Activated T-helper 1 cell treated with Interleukin-2 at 50 U/mL for 16 hours (primary cell): Measurements from ENCODE around the gene RNF152.
"Not testable (repeated sequence)": the region's sequence is repeated elsewhere in the genome, so short reads cannot be mapped to it uniquely, and the experiment has no call there.

ENCODE experiments used
- DNase-seq: peaks from one replicate; pipeline ENCODE4 v3.0.0-alpha.2; 2020; ENCODE audit warnings: low read depth

The RNF152 gene

DNA sequence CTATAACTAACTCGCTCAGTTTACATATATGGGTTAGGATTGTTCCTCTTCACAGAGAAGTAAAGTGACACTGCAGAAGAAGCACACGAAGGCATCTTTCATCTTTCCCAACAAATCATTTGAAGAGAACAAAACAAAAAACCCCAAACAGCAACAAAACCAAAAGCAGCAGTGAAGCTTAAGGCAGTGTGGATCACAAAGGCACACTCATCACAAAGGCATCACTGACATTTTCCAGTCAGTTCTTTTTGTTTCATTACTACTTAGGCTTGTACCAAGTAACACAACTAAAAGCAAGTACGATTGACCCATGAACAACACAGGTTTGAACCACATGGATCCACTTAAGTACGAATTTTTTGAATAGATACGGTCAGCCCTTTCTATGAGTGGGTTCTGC is 75.7 kb downstream of the RNF152 start:
- no peak for DNase-seq

DNA sequence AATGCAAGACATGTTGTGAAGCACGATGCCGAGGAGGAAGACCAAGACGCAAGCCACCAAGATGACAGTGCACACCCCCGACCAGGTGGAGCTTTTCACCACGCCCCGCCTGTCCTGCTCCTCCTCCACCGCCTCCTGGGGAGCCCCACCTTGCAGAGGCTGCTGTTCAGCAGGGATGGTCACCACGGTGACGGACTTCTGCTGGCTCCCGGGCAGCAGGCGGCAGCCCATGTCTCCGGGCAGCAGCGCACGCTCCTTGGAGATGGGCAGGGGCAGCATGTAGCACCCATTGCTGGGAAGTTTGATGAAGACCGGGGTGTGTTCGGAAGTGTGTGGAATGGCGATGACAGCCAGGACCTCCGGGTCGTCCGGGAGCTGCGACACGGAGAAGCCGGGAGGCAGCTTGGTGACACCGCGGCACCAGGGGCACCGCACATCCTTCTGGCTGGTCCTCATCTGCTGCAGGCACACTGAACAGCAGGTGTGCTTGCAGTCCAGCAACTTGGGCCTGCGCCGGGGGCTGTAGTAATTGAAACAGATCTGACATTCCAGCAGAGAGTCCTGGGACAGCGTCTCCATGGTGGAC is 76.8 kb downstream of the RNF152 start:
- DNase-seq, result no peak

DNA sequence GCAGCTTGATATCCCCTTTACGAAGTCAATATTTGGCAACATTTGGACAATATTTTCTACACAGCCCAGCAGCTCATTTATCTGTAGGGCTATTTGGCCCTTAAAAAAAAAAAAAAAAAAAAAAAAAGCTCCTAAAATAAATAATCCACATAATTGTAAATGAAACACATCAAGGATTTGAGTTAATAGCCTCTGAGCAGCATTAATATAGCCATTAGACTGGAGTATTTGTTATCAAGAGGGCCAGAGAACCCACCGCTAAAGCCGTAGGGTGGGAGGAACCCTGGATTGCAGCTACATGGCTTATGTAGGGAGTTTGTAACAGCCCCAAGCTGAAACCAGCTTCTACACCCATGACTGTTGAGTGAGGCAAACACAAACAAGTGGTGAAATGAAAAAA is 84.5 kb downstream of the RNF152 start:
- DNase-seq, result no peak

DNA sequence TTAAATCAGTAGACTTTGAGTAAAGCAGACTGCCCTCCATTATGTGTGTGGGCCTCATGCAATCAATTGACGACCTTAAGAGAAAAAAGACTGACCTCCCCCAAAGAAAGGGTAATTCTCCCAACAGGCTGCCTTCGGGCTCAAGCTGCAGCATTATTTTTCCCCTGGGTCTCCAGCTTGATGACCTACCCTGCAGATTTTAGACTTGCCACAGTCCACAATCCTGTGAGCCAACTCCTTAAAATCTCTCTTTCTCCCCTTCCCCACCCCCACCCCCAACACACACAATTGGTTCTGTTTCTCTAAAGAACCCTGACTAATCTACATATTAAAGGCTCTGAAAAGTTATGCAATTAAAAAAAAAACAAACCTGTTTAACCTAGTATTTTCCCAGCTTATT is 89.4 kb downstream of the RNF152 start:
- DNase-seq, result no peak

DNA sequence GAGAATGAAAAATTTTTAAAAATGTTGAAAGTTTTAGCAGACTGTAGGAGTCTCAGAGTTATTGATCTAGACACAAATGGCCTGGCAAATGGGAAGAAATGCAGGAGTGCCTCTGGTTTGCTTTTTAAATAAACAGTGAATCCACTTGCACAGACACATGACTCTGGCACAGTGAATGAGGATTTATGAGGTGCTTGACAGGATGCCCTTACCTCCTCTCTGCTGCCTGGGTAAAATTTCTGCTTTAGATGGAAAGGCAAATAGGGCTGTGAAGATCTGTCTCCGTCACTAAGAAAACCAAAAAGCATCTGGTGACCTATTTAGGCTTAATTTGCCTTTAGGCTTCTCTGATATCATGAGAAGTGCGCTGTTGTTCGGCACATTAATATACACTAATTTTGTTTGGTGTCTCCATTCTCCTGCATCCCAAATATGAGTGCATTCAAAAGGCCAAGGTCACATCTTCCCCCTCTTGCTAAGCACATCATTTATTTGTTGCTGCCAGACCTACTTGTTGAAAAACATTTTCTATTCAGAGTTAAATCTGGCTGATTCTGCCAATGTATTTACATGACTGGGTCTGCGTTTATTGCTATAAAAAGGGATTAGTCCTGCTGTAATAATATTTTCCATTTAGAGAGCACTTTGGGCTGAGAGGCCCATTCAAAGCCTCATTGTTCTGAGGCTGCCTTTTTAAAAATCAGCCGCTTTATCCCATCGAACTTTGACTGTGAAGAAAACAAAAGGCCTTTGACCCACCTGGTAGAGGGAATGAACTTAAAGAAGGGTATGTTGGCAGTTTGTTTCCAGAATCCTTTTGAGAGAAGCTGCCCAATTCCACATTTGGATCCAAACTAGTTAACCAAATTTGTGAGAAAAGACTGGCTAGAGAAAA is 94.9 kb downstream of the RNF152 start:
- DNase-seq, result no peak

DNA sequence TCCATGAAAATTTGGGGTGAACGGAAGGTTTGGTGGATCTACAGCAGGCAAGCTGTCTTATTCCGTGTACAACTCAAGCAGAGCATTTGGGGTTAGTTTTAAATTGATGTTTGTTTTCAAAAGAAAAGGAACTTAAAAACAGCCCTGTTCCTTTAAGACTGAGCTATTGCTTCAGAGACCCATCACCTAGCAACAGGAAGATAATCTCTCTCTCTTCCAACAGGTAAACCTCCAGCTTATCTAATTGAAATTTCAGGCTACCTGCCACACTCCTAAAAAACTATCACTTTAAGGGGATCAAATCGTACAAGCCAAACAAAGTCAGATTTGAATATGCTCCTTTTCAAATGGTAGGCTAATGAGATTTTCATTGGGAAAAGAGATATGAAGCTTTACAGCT is 101.8 kb downstream of the RNF152 start:
- no peak for DNase-seq

DNA sequence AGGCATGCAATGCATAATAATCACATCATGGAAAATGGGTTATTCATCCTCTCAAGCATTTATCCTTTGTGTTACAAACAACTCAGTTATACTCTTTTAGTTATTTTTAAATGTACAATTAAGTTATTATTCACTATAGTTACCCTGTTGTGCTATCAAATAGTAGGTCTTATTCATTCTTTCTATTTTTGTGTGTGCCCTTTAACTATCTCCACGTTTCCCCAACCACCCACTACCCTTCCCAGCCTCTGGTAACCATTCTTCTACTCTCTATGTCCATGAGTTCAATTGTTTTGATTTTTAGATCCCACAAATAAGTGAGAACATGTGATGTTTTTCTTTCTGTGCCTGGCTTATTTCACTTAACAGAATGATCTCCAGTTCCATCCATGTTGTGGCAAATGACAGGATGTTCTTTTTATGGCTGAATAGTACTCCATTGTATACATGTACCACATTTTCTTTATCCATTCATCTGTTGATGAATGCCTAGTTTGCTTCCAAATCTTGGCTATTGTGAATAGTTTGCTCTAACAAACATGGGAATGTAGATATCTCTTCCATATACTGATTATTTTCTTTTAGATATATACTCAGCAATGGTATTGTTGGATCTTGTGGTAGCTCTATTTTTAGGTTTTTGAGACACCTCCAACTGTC is 105.7 kb downstream of the RNF152 start:
- DNase-seq, result not testable (repeated sequence)

DNA sequence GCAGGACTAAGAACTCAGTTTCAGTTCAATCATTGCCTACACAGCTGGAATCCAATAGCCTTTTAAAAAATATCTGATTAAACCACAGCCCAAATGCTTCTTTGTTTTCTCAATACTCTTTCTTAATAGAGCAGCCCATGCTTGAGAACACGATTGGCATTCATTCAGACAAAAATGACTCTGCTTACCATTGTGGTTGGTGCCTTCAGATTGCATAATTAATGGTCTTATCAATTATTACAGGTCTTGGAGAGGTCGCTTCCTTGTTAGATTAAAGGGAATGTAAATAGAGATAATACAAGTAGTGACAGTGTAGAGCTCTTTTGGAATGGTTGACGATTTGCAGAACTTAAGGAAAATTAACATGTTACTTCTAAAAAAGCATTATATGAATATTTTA is 107.2 kb downstream of the RNF152 start:
- DNase-seq, result no peak

DNA sequence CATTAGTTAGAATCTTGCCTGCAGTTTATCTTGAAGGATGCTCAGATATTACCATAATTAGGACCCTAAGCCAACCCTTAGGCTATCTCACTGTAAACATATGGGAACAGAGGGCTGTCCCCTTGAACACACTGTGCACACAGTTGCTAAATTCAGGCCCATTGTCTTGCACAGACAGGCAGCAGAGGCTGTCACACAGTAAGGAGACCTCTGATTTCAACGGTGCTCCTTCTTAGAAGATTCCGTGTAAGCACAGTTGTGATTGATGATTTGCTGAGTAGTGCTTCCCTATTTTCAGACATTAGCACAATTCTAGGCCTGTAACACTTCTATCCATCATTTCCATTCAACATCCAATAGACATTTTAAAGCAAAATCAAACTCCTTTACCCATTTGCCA is 108.0 kb downstream of the RNF152 start:
- DNase-seq, result no peak

DNA sequence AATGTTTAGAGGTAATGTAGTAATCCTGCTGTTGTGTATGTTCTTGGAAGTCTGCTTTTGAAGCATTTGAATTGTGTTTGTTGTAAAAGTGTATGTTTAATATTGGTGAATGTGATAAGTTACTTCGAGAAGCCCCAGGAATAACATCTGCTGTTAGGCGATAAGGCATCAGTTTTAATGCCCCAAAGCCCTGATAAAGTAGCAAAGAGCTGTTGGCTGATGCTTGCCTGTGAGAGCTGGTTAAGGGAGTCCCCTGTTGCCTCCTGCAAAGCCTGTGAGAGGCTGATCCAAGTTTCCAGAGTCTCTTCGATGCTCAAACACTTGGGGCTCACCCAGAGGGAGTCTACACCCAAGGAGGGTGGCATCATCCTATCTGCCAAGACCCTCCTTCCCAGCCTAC is 110.3 kb downstream of the RNF152 start:
- DNase-seq, result no peak

DNA sequence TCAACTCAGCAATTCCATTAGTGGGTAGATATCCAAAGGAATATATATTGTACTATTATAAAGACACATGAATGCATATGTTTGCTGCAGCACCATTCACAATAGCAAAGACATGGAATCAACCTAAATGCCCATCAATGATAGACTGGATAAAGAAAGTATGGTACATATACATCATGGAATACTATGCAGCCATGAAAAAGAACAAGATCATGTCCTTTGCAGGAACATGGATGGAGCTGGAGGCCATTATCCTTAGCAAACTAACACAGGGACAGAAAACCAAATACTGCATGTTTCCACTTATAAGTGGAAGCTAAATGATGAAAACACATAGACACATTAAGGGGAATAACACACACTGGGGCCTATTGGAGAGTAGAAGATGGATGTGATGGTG is 116.6 kb downstream of the RNF152 start:
- not testable (repeated sequence) for DNase-seq

DNA sequence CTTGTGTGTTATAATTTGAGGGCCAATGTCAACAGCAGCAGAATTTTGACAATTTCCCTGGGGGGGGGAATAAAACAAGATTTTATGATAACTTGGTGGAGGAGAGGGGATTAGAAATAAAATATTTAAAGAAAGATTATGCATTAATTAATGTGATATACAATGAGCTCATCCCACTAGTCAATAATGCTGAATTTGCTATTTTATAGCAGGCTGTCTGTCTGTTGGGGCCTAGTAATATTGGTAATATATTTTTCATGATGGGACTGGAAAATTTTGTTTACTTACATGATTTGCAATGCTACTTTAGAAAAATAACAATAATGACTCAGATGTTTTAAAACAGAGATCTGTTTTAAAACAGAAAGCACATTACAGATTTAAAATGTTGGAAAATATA is 118.0 kb downstream of the RNF152 start:
- DNase-seq, result no peak

DNA sequence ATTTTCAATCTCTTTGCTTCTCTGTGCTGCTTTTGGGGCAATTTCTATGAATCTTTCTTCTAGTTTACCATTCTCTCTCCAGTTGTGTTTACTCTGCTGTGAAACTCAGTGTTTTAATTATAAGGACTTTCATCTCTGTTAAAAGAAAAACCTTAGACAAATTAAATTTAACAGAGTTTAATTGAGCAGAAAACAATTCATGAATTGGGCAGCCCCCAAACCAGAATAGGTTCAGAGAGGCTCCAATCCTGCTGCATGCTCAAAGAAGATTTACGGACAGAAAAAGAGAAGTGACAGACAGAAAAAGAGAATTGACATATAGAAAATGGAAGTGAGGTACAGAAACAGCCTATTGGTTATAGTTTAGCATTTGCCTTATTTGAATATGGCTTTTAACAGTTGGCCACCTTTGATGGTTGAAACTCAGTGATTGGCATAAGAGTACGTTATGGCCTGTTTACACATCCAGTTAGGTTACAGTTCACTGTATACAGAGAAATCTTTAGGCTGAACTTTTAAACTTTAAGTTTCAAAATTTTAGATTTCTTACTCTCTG is 120.4 kb downstream of the RNF152 start:
- DNase-seq, result no peak

DNA sequence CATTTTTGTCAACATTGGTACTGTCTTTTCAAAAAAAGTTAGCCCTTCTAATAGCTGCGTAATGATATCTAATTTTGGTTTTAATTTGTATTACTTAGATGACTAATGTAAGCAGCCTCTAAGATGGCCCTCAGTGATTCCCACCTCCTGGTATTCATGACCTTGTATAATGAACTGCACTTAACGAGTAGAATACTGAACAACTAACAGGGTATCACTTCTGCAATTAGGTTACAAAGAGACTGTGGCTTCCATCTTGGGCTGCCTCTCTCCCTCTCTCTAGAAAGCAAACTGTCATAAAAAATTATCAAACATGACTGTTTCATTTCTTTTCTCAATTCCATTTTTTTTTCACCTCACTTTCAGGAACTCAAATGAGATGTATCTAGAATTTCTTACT is 120.9 kb downstream of the RNF152 start:
- no peak for DNase-seq

DNA sequence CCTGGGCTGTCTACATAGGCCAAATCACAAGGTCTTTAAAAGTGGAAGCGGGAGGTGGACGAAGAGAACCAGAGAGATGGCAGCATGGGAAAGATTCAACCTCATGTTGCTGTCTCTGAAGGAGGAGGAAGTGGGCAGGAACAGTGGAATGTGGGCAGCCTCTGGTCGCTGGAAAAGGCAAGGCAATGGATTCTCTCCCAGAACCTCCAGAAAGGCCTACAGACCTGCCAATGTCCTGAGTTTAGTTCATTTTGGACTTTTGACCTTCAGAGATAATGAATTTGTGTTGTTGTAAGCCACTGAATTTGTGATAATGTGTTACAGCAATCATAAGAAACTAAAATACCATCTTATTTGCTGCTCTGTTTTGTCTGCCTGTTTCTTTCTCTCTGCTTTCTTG is 122.5 kb downstream of the RNF152 start:
- DNase-seq, result no peak

DNA sequence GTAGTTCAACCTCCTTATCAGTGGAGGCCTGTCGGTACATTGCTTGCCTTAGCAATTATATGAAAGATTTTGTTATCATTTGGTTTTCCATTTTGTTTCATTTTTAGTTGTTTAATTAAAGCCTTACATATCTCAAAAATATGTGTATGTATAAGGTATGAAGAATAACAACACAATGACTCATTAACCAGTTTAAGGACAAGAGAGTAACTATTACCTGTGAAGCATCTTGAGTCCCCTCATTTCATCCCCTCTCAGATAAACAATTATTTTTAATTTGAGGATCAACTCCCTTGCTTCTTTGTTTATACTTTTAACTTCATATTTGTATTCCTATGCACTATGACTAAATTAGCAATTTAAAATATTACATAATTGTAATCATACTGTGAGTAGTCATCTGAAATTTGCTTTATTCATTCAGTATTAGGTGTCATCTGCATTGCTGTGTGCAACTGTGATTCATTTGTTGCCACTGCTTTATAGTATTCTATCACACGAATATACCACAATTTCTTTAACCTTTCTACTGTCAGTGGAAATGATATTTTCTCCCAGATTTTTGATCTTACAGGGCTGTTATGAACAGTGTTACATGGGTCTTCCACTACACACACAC is 126.4 kb downstream of the RNF152 start:
- no peak for DNase-seq

DNA sequence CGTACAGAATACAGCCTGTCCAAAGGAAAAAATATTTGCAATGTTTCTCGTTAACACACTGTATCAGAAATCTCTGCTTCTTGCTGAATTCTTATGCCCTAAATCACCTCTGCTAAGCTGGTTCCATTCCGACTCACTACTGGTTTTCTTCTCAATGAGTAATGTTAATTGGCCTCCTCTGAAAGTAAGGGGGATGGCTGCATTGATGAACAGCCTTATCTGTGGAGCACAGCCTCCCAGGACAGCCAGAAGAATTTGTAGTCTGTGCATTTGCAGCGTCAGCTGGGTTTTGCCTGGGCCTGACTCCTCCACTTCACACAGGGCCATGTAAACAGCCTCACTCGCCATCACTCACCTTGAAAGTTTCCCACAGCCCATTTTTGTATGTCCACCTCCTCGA is 127.7 kb downstream of the RNF152 start:
- DNase-seq, result no peak

DNA sequence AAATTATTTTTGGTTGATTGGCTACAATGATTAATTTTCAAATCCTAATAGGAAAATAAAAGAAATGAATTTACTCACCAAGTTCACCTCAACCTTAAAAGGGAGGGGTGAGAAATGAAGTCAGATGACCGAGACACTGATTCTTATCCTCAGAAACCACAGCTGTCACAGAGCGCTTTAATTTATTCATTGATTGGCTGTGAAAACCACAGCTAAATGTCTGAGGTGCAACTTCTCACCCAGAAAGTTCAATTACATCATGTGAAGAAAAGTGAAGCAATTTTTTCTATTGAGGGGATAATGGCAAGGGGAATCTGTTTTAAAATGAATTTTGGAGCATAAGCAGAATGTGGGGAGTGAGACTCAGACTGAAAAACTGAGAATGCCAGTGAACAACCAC is 128.4 kb downstream of the RNF152 start:
- no peak for DNase-seq

DNA sequence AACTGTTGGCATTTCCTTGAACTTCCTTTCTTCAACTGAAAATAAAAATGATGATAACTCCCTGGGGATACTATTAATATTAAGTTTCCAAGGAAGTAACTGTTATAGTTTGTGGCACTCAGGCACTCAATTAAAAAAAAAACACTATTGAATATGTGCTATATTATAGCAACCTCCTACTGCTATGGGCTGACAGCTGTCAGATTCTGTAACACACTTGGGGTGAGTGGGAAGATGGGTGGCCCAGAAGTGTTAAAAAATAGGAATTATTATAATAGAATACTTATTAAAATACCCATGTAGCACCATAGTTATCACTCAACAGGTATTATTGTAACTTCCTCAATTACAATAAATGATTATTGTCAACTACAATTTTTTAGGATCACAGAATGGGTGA is 130.9 kb downstream of the RNF152 start:
- DNase-seq, result no peak
